Right lobe of liver (tissue), 6 donors: Measurements from ENCODE around the gene CHST1. TPM values are rescaled to one million over a fixed set of nuclear protein-coding genes. Genes with fewer than 3 reads are reported as not detected.

Source experiments
- ATAC-seq, 4 donors: fragments of 200-7000 bp; cut with Tn5 transposase; one replicate each; pipeline ENCODE4 v1.9.1; 2020; ENCODE audit warnings: mild to moderate bottlenecking in 4 of 4, moderate library complexity in 4 of 4
- DNase-seq, 3 donors: peaks; one replicate each; pipeline ENCODE4 v3.0.0-alpha.2; 2020
- H3K27ac ChIP-seq, 3 donors: fragments of 200-600 bp; one replicate each; pipeline ENCODE4 v1.8.0; 2022
- H3K27me3 ChIP-seq, 2 donors: fragments of 200-600 bp; one replicate each; pipeline ENCODE4 v1.8.0; 2022
- H3K36me3 ChIP-seq, 4 donors: fragments of 200-600 bp; sonication (generic) in 1 of 4; one replicate each; pipeline versions ENCODE4 v1.5.1 to v1.8.0; 2017 to 2022; ENCODE audit warnings: control low read depth in 1 of 4
- H3K4me1 ChIP-seq, 4 donors: fragments of 200-600 bp; sonication (generic) in 1 of 4; one replicate each; pipeline versions ENCODE4 v1.5.1 to v1.8.0; 2017 to 2022; ENCODE audit warnings: control low read depth in 1 of 4
- H3K4me3 ChIP-seq, 3 donors: fragments of 200-600 bp; one replicate each; pipeline ENCODE4 v1.8.0; 2022
- H3K9me3 ChIP-seq, 4 donors: fragments of 200-600 bp; sonication (generic) in 1 of 4; one replicate each; pipeline versions ENCODE4 v1.5.1 to v1.8.0; 2017 to 2022; ENCODE audit warnings: control low read depth in 1 of 4
- POLR2A ChIP-seq: fragments of 450-650 bp; IDR thresholded peaks from one replicate; pipeline ENCODE4 v1.6.1; 2017; ENCODE audit warnings: antibody characterized with exemption, mild to moderate bottlenecking
- WGBS: methylation state at CpG from one replicate; pipeline ENCODE4 v1.1.6; 2018; ENCODE audit warnings: low coverage, low lambda C conversion rate; ENCODE audit not compliant: insufficient coverage; ENCODE audit errors: missing lambda C conversion rate; 5-methylcytosine and 5-hydroxymethylcytosine counted together
- intact Hi-C, 2 donors: fragments of 100-400 bp; cut with DNase I; formaldehyde crosslinking; loops; one replicate each; pipeline versions ENCODE4 v1.11.2 to v1.14.1; 2022
- total RNA-seq, 6 experiments: library from RNA; depleted of rRNA in 2 of 6; stranded (reverse); fragments of >200 nt in 2 of 6; fragmentation: NEBNext Ultra II Directional in 3 of 6; extraction: Animal tissue kit (Norgen Biotek cat#: 25700) in 3 of 6; gene quantifications; one replicate each; pipeline versions ENCODE4 v1.1.0 to v1.2.4, GENCODE V29; 2016 to 2023
- TF ChIP-seq, protein P1 (sequence below), 4 donors: fragments of 200-600 bp in 3 of 4; fragments of 450-650 bp in 1 of 4; IDR thresholded peaks; one replicate each; pipeline versions ENCODE4 v1.5.1 to v1.8.0; 2016 to 2022; ENCODE audit warnings: antibody characterized with exemption in 4 of 4, mild to moderate bottlenecking in 2 of 4
- donor health status: DM: no; HTN: yes; CAD: no.
- donor health status: DM: no; HTN: no; CAD: no.
- donor health status: DM: no; HTN: no; CAD: no.
- donor health status: DM: no; HTN: yes; CAD: no.
- donor health status: DM: no; HTN: yes; CAD: no.

CHST1 gene
- total RNA-seq, 6 experiments from 2014 or later = 0.49 to 1.6 (median 0.92) TPM

DNA sequence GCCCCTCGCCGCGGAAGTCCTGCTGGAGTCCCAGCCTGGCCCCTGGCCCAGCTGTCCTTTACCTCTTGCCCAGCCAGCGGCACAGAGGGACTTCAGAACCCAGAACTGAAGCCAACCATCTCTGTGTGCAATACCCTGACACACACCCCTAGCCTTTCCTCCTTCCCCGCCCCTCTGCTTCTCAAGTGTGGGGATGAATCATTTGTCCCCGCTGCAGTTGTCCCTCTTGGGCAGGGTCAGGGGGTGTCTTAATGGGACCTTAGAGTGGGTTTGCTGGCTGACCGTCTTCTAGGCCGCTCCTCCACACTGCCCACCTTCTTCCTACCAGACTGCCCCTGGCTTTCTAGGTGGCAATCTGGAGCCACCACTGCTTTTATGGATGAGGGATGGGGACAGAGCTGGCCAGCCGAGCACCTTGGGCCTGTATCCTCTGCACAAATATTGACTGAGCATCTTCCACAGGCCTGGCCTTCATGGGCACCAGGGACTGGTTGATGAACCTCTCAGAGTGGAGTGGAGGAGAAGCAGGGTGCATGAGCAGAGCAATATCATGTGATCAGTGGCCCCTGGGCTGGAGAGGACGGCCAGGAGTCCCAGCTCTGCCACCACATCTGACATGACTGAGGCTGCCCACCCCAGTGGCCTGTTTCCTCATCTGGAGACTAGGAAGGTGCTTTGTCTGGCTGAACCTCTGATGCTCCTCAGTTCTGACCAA is 668 bp upstream of the CHST1 start:
- no peaks in the 10 kb centered on the region for H3K9me3 ChIP-seq
- H3K4me3 ChIP-seq = peak overlapping the region; percentile 46 to 54 (median 46)
- H3K27ac ChIP-seq = no peak overlapping the region
- H3K4me1 ChIP-seq = peaks cover 0 to 10% (median 0%) of the 10 kb centered on the region in 4 donors
- peak in 3 of 4 donors; percentile 4 to 28 (median 7) for ATAC-seq
- intact Hi-C loops = no loop called here
- peaks cover 0 to 12% of the 10 kb centered on the region in 2 donors for H3K27me3 ChIP-seq
- DNase-seq = peak in 2 of 3 donors; percentile 14 to 36
- TF ChIP-seq POLR2A = no peak
- TF ChIP-seq, protein P1, sequence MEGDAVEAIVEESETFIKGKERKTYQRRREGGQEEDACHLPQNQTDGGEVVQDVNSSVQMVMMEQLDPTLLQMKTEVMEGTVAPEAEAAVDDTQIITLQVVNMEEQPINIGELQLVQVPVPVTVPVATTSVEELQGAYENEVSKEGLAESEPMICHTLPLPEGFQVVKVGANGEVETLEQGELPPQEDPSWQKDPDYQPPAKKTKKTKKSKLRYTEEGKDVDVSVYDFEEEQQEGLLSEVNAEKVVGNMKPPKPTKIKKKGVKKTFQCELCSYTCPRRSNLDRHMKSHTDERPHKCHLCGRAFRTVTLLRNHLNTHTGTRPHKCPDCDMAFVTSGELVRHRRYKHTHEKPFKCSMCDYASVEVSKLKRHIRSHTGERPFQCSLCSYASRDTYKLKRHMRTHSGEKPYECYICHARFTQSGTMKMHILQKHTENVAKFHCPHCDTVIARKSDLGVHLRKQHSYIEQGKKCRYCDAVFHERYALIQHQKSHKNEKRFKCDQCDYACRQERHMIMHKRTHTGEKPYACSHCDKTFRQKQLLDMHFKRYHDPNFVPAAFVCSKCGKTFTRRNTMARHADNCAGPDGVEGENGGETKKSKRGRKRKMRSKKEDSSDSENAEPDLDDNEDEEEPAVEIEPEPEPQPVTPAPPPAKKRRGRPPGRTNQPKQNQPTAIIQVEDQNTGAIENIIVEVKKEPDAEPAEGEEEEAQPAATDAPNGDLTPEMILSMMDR (IDR thresholded peaks at IDR 0.05) = no peak
- WGBS = 60% methylated on average over 2 of the region's 10 CpGs
- H3K36me3 ChIP-seq = no peaks in the 10 kb centered on the region

DNA sequence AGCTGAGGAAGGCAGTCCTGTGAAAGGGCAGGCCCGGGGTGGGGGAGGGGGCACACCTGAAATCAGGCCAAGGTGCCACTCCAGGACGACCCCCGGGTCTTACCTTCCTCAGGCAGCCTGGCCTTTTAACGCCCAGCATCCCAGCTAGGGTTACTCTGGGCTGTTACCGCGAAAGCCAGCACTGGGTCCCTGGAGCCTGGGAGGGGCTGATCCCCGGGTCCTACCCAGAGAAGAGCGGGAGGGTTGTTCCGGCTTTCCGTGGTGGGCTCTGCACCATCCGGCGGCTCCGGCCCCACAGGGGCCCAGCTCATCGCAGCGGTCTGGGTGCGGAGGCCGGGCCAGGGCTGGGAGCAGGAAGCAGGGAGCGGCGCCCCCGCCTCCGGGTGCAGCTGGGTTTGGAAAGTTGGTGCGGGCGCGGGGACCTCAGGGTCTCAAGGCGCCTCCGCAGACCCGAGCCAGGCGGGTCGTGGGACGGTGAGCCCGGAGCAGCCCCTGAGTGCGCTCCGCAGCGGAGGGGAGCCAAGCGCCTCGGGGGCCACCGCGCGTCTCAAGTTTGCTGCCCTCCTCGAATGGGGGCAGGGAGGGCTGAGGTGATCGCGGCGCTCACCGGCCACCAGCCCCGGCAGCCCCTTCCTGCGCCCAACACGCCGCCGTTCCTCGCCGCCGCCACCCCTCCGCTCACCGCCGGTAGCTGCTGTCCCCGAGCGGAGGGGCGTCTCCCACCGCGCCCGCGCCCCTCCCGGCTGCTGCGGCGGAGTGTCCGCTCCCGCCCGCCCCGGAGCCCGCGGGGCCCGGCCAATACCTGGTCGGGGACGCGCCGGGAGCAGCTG is 831 bp downstream of the CHST1 start:
- Histone ChIP-seq H3K27me3 (peaks cover 0 to 12% of the 10 kb centered on the region in 2 donors), H3K9me3 (no peaks in the 10 kb centered on the region), H3K27ac (peak overlapping the region in 1 of 3 donors; percentile 4), H3K4me1 (peaks cover 0 to 10% (median 0%) of the 10 kb centered on the region in 4 donors), H3K36me3 (no peaks in the 10 kb centered on the region), H3K4me3 (peak overlapping the region; percentile 46 to 54 (median 46))
- intact Hi-C loops = no loop called here
- TF ChIP-seq, protein P1 (IDR thresholded peaks at IDR 0.05) = no peak
- TF ChIP-seq POLR2A = no peak
- 0% methylated on average over 3 of the region's 76 CpGs for WGBS
- DNase-seq (peak in 2 of 3 donors; percentile 45 to 56), ATAC-seq (peak in 1 of 4 donors; percentile 9)

DNA sequence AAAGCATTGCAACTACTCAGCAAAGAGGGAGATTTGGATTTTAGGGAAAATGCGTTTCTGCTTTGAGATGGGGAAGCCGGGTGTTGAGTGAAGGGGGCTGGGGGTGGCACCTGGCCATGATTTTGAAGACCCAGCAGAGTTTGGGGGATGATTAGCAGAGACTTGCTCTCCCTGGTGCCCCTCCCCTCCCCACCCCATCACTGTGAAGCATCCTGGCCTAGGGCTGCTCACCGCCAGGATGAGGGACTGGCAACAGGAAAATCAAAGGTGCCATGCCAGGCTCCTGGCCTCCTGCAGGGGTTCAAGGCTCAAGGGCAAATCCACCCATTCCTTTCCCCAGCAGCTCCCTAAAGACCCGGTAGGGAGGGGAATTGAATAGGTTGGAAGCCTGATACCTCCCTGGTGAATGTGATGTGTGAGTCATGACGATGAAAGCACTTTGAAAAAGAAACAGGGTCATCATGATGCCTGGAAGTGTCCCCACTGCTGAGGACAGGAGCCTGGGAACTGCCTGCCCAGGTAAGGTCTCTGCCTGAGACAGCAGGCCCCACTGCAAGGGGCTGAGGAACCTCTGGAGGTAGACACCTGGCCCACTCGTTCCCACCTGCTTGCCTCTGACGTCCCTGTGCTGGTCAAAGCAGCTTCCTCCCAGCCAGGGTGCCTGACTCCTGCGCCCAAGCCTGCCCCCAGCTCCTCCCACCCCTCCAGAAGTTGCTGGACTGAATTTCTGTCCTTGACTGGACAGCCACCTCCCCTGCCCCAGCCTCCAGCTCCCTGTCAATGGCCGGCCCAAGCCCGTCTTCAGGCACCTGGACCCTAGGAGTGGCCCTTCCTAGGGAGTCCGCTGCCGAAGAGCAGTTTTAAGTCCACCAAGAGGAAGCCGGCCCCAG is 1.7 kb downstream of the CHST1 start:
- peak overlapping the region in 2 of 3 donors; percentile 46 to 54 for H3K4me3 ChIP-seq
- H3K27me3 ChIP-seq = peaks cover 0 to 12% of the 10 kb centered on the region in 2 donors
- peaks cover 0 to 10% (median 0%) of the 10 kb centered on the region in 4 donors for H3K4me1 ChIP-seq
- TF ChIP-seq POLR2A = no peak
- TF ChIP-seq, protein P1 (IDR thresholded peaks at IDR 0.05) = no peak
- DNase-seq = peak in 2 of 3 donors; percentile 40 to 42
- no peaks in the 10 kb centered on the region for H3K9me3 ChIP-seq
- intact Hi-C loops = no loop called here
- ATAC-seq = peak in 1 of 4 donors; percentile 8
- WGBS = 38% methylated on average over 5 of the region's 13 CpGs
- H3K27ac ChIP-seq = no peak overlapping the region
- H3K36me3 ChIP-seq = no peaks in the 10 kb centered on the region
